GM18909 (cell line): ENCODE data around the gene ITGA5.
A peak's percentile ranks its signal among the peaks of the same experiment; 100 is the strongest.

Source experiments
- ATAC-seq: cut with Tn5 transposase; IDR thresholded peaks from one replicate; pipeline ENCODE4 v1.9.1; 2021; ENCODE audit warnings: mild to moderate bottlenecking; ENCODE audit not compliant: unreplicated experiment, poor library complexity

ITGA5 gene

GRCh38 chr12:54390668-54391551 is 28.2 kb downstream of the ITGA5 start:
- ATAC-seq: no peak

- ATAC-seq: no peak
These were observed 28.8 kb downstream of the ITGA5 start for GRCh38 chr12:54390176-54390667.

GRCh38 chr12:54389607-54390175 is 29.4 kb downstream of the ITGA5 start:
- ATAC-seq: no peak

- no peak for ATAC-seq
These were observed 29.9 kb downstream of the ITGA5 start for GRCh38 chr12:54389134-54389508.

- no peak for ATAC-seq
These were observed 30.6 kb downstream of the ITGA5 start for GRCh38 chr12:54388237-54389133.

GRCh38 chr12:54387114-54387467 is 32.0 kb downstream of the ITGA5 start:
- no peak for ATAC-seq

GRCh38 chr12:54386403-54387113 is 32.5 kb downstream of the ITGA5 start:
- ATAC-seq: no peak

GRCh38 chr12:54385251-54385914 is 33.7 kb downstream of the ITGA5 start:
- ATAC-seq: peak; percentile 56

- ATAC-seq: peak; percentile 56
These were observed 34.5 kb downstream of the ITGA5 start, which contains the start of gene ZNF385A for GRCh38 chr12:54384591-54385041. ZNF385A (minus strand) TSS chr12:54384733; CDS start chr12:54384514, 219 bp downstream.

- no peak for ATAC-seq
These were observed 35.9 kb downstream of the ITGA5 start for GRCh38 chr12:54383041-54383609.

- no peak for ATAC-seq
These were observed 37.9 kb downstream of the ITGA5 start for GRCh38 chr12:54381136-54381535.

GRCh38 chr12:54379398-54380201 is 39.5 kb downstream of the ITGA5 start:
- ATAC-seq: peak; percentile 80

GRCh38 chr12:54378796-54379397 is 40.2 kb downstream of the ITGA5 start:
- ATAC-seq: no peak

GRCh38 chr12:54377797-54378515 is 41.1 kb downstream of the ITGA5 start:
- ATAC-seq: no peak

- no peak for ATAC-seq
These were observed 42.1 kb downstream of the ITGA5 start for GRCh38 chr12:54377007-54377406.

- ATAC-seq: no peak
These were observed 42.5 kb downstream of the ITGA5 start for GRCh38 chr12:54376596-54376995.

- ATAC-seq: no peak
These were observed 43.8 kb downstream of the ITGA5 start for GRCh38 chr12:54375259-54375579.
